Gastrocnemius medialis (tissue), 4 donors: ENCODE measurements around the gene CACNA1B. TPM values are rescaled to one million over a fixed set of nuclear protein-coding genes. Genes with fewer than 3 reads are reported as not detected.

ENCODE experiments used
- ATAC-seq, 2 donors: fragments of 150-250 bp; one replicate each; pipeline ENCODE4 v1.9.1; 2016
- DNase-seq, 2 donors: peaks; one replicate each; pipeline ENCODE4 v3.0.0-alpha.2; 2019
- H3K27ac ChIP-seq, 4 donors: fragments of 200-600 bp; sonication (generic); 1 replicate in 1 of 4; 2 replicates in 3 of 4; pipeline ENCODE4 v1.5.1; 2016 to 2018; ENCODE audit warnings: mild to moderate bottlenecking in 2 of 4, moderate library complexity in 1 of 4
- H3K27me3 ChIP-seq, 3 donors: fragments of 200-600 bp; sonication (generic) in 2 of 3; 1 replicate in 1 of 3; 2 replicates in 2 of 3; pipeline versions ENCODE4 v1.5.1 to v1.6.0; 2016 to 2019; ENCODE audit warnings: mild to moderate bottlenecking in 1 of 3, moderate library complexity in 1 of 3
- H3K36me3 ChIP-seq, 2 donors: fragments of 200-600 bp; sonication (generic) in 1 of 2; one replicate each; pipeline ENCODE4 v1.5.1; 2017 to 2018
- H3K4me1 ChIP-seq, 2 donors: fragments of 200-600 bp; sonication (generic) in 1 of 2; one replicate each; pipeline ENCODE4 v1.5.1; 2016 to 2017; ENCODE audit warnings: mild to moderate bottlenecking in 2 of 2
- H3K4me3 ChIP-seq, 4 donors: fragments of 200-600 bp; sonication (generic) in 3 of 4; 1 replicate in 1 of 4; 2 replicates in 3 of 4; pipeline ENCODE4 v1.5.1; 2016 to 2019; ENCODE audit warnings: mild to moderate bottlenecking in 2 of 4
- H3K9me3 ChIP-seq, 3 donors: fragments of 200-600 bp; sonication (generic) in 2 of 3; 1 replicate in 1 of 3; 2 replicates in 2 of 3; pipeline ENCODE4 v1.5.1; 2016 to 2019
- POLR2A ChIP-seq, 2 donors: fragments of 450-650 bp; IDR thresholded peaks; one replicate each; pipeline ENCODE4 v1.6.1; 2017; ENCODE audit warnings: antibody characterized with exemption in 2 of 2, mild to moderate bottlenecking in 2 of 2, moderate library complexity in 2 of 2
- in situ Hi-C, 4 donors: fragments of 200-750 bp; cut with MboI; loops; one replicate each; pipeline versions ENCODE4 v1.15.0 to v1.8.0; 2017; ENCODE audit warnings: low sequenced_read_pairs in 4 of 4
- intact Hi-C: fragments of 100-400 bp; cut with DNase I; formaldehyde crosslinking; loops from one replicate; pipeline ENCODE4 v1.15.1; 2023; ENCODE audit warnings: low total_unique reads
- total RNA-seq, 4 donors: library from RNA; depleted of rRNA; stranded (reverse); fragments of >200 nt; gene quantifications; one replicate each; pipeline versions ENCODE4 v1.1.0 to v1.2.3, GENCODE V29; 2016
- TF ChIP-seq, protein P1 (sequence below), 5 experiments: fragments of 450-650 bp in 3 of 5; fragments of 200-600 bp in 2 of 5; sonication (generic) in 2 of 5; IDR thresholded peaks in 4 of 5; conservative IDR thresholded peaks in 1 of 5; 1 replicate in 4 of 5; 2 replicates in 1 of 5; pipeline ENCODE4 v1.5.1; 2016 to 2019; ENCODE audit warnings: antibody characterized with exemption in 5 of 5, mild to moderate bottlenecking in 3 of 5, moderate library complexity in 3 of 5

The CACNA1B gene
- total RNA-seq, 4 donors from 2014 or later, result 0.07 TPM; not detected in 3

DNA sequence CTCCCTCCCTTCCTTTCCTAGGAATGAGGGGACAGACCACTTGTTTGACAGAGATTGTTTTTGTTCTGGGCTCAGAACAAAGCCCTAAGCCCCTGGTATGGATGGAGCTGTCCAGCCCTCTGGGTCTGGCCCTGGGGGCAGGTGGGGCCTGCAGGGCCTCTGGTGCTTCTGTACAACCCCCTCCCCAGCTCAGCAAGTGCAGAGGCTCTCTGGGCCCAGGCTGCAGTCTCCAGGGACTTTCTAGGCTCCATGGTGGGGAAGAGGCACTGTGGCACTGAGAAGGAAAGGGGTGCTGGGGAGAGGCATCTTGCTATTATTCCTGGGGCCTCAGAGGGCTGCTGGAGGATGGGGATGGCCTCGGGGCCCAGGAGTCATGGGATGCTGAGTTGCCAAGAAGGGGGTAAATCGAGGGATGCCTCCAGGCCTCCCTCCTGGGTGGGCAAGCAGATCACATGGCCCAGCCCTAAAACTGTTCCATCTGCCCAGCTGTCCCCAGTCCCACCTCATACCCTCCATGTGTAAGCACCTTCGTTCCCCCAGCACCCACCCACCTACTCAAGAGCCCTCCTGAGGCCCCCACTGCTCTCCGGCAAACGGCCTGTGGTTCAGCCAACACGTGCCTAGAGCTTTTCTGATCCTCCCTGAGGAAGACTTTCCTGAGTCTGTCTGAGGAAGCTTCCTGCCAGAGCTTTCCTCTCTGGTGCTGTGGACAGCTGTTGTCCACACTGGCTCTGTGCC, 225.7 kb downstream of the CACNA1B start:
- DNase-seq, result no peak
- intact Hi-C loops (no loop called here), in situ Hi-C loops (no loop called here)
- Histone ChIP-seq H3K4me1 (no peaks in the 10 kb centered on the region), H3K36me3 (no peaks in the 10 kb centered on the region), H3K4me3 (no peak overlapping the region), H3K27ac (no peak overlapping the region), H3K27me3 (peaks cover 0 to 4% (median 1%) of the 10 kb centered on the region in 3 donors), H3K9me3 (no peaks in the 10 kb centered on the region)
- no peak for ATAC-seq
- TF ChIP-seq POLR2A (IDR thresholded peaks at IDR 0.05), result no peak
- TF ChIP-seq, protein P1, sequence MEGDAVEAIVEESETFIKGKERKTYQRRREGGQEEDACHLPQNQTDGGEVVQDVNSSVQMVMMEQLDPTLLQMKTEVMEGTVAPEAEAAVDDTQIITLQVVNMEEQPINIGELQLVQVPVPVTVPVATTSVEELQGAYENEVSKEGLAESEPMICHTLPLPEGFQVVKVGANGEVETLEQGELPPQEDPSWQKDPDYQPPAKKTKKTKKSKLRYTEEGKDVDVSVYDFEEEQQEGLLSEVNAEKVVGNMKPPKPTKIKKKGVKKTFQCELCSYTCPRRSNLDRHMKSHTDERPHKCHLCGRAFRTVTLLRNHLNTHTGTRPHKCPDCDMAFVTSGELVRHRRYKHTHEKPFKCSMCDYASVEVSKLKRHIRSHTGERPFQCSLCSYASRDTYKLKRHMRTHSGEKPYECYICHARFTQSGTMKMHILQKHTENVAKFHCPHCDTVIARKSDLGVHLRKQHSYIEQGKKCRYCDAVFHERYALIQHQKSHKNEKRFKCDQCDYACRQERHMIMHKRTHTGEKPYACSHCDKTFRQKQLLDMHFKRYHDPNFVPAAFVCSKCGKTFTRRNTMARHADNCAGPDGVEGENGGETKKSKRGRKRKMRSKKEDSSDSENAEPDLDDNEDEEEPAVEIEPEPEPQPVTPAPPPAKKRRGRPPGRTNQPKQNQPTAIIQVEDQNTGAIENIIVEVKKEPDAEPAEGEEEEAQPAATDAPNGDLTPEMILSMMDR (IDR thresholded peaks at IDR 0.05 in 4 of 5, conservative IDR thresholded peaks at IDR 0.05 in 1 of 5), result no peak

DNA sequence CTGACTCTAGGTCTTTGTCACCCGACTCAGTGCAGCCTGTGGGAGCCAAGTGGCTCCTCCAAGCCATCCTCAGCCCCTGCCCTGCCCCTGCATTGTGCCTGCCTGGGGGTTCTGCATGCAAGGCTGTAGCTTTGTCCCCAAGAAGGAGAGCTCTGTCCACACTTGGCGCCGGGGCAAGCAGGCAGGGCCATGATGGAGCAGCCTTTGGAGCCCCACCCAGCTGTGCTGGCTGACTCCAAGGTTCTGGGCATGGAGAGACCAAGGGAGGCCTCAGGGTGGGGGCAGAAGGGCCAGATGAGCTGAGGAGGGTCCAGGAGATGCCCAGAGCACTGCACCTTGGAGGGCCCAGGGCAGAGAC, 226.2 kb downstream of the CACNA1B start:
- H3K9me3 ChIP-seq, result no peaks in the 10 kb centered on the region
- ATAC-seq, result no peak
- no peak overlapping the region for H3K4me3 ChIP-seq
- H3K27me3 ChIP-seq, result peaks cover 0 to 4% (median 3%) of the 10 kb centered on the region in 3 donors
- H3K4me1 ChIP-seq, result no peaks in the 10 kb centered on the region
- DNase-seq, result no peak
- no peak overlapping the region for H3K27ac ChIP-seq
- in situ Hi-C loops, result no loop called here
- H3K36me3 ChIP-seq, result no peaks in the 10 kb centered on the region
- intact Hi-C loops, result no loop called here
- no peak for TF ChIP-seq POLR2A (IDR thresholded peaks at IDR 0.05)
- TF ChIP-seq, protein P1 (IDR thresholded peaks at IDR 0.05 in 4 of 5, conservative IDR thresholded peaks at IDR 0.05 in 1 of 5), result no peak

DNA sequence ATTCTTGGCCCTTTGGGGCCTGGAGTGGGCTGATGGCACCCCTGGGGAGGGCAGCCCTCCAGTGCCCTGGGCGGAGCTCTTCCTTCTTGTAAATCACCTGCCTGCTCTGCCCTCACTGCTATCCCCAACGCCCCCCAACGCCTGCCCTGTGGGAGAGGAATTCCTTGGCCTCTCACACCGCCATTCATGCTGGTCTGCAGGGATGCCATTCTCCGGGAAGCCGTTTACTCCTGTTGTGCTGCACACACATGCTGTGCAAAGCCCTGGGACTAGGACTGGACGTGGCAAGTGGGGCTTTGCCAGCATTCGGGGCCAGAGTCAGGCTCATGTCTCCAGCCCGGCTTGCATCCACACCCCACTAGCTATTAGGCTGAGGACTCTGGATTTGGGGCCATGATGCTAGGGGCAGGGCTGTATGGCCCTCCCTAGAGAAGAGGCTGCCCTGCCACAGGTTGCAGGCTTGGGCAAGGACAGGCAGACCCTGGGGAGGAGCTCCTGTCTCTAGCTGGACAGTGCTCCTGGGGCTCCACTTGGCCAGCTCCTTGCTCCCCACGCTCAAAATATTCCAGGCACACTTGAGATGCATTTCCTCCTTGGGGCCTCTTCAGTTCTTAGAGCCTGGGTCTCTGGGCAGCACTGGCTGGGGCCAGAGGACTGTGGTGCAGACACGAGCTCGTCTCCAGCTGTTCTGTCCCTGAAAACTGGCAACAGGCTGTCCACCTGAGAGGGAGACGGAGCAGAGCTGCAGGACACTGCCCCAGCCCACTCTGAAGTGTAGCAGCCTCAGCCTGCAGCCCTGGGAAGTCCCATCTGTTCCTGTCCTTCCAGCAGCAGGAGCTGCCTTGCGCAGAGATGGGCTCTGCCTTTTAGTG, 226.9 kb downstream of the CACNA1B start:
- H3K36me3 ChIP-seq, result no peaks in the 10 kb centered on the region
- no peak overlapping the region for H3K27ac ChIP-seq
- ATAC-seq, result no peak
- intact Hi-C loops (no loop called here), in situ Hi-C loops (no loop called here)
- H3K4me1 ChIP-seq, result no peaks in the 10 kb centered on the region
- H3K9me3 ChIP-seq, result no peaks in the 10 kb centered on the region
- TF ChIP-seq POLR2A (IDR thresholded peaks at IDR 0.05), result no peak
- TF ChIP-seq, protein P1 (IDR thresholded peaks at IDR 0.05 in 4 of 5, conservative IDR thresholded peaks at IDR 0.05 in 1 of 5), result no peak
- no peak for DNase-seq
- H3K4me3 ChIP-seq, result no peak overlapping the region
- peaks cover 0 to 4% (median 3%) of the 10 kb centered on the region in 3 donors for H3K27me3 ChIP-seq

DNA sequence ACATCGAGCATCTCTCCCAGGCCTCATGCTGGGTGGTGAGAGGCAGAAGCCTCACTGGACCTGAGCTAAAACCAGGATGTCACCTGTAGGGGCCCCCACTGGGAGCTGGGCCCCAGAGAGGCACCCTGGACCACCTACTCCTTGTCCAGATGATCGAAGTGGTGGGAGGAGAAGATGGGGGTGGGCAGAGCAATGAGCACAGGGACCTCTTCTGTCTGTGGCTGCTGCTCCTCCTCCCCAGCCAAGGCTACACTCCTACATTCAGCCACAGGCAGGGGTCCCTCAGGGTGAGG, 227.5 kb downstream of the CACNA1B start:
- H3K27me3 ChIP-seq, result peaks cover 0 to 4% (median 3%) of the 10 kb centered on the region in 3 donors
- no peak overlapping the region for H3K4me3 ChIP-seq
- H3K4me1 ChIP-seq, result no peaks in the 10 kb centered on the region
- no peaks in the 10 kb centered on the region for H3K36me3 ChIP-seq
- no peak for DNase-seq
- intact Hi-C loops (no loop called here), in situ Hi-C loops (no loop called here)
- no peak for ATAC-seq
- TF ChIP-seq, protein P1 (IDR thresholded peaks at IDR 0.05 in 4 of 5, conservative IDR thresholded peaks at IDR 0.05 in 1 of 5), result no peak
- TF ChIP-seq POLR2A (IDR thresholded peaks at IDR 0.05), result no peak
- no peak overlapping the region for H3K27ac ChIP-seq
- H3K9me3 ChIP-seq, result no peaks in the 10 kb centered on the region
